ENCODE measurements around the gene SUMF2.

GRCh38 chr7:56062382-56062781 lies 1.7 kb upstream of the SUMF2 start:
- TF ChIP-seq, protein P1, sequence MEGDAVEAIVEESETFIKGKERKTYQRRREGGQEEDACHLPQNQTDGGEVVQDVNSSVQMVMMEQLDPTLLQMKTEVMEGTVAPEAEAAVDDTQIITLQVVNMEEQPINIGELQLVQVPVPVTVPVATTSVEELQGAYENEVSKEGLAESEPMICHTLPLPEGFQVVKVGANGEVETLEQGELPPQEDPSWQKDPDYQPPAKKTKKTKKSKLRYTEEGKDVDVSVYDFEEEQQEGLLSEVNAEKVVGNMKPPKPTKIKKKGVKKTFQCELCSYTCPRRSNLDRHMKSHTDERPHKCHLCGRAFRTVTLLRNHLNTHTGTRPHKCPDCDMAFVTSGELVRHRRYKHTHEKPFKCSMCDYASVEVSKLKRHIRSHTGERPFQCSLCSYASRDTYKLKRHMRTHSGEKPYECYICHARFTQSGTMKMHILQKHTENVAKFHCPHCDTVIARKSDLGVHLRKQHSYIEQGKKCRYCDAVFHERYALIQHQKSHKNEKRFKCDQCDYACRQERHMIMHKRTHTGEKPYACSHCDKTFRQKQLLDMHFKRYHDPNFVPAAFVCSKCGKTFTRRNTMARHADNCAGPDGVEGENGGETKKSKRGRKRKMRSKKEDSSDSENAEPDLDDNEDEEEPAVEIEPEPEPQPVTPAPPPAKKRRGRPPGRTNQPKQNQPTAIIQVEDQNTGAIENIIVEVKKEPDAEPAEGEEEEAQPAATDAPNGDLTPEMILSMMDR (IDR thresholded peaks at IDR 0.05): no peak
- TF ChIP-seq POLR2A (IDR thresholded peaks at IDR 0.05): no peak
